GM12891 (cell line): Measurements from ENCODE around the gene DNAH7.

Experiments
- PAX5 ChIP-seq: IDR thresholded peaks from 2 replicates; pipeline ENCODE4 v1.6.1; 2011; ENCODE audit warnings: low read length, moderate library complexity, mild to moderate bottlenecking; ENCODE audit not compliant: insufficient read depth, severe bottlenecking
- POLR2A ChIP-seq: IDR thresholded peaks from 2 replicates; pipeline ENCODE4 v1.6.1; 2011; ENCODE audit warnings: low read depth, low read length, control low read depth
- SPI1 ChIP-seq: IDR thresholded peaks from 2 replicates; pipeline ENCODE4 v1.6.1; 2011; ENCODE audit warnings: low read depth, low read length, control low read depth
- TAF1 ChIP-seq: IDR thresholded peaks from 2 replicates; pipeline ENCODE4 v1.6.1; 2011; ENCODE audit warnings: low read depth, low read length, control low read depth

GRCh38 chr2:195818526-195818925, 250.1 kb downstream of the DNAH7 start:
- TF ChIP-seq POLR2A (no peak), PAX5 (no peak), TAF1 (no peak), SPI1 (no peak)
